GM20000 (cell line): ENCODE results near the gene SPRED2.
"Not testable (repeated sequence)": the region's sequence is repeated elsewhere in the genome, so short reads cannot be mapped to it uniquely, and the experiment has no call there.

ENCODE experiments used
- DNase-seq: peaks from one replicate; pipeline ENCODE4 v3.0.0; 2012; ENCODE audit warnings: low spot score
- TF ChIP-seq, protein P1 (sequence below): IDR thresholded peaks from 2 replicates; pipeline ENCODE4 v1.5.1; 2012; ENCODE audit warnings: mild to moderate bottlenecking, control low read depth; ENCODE audit errors: extremely low read depth, missing control alignments

Gene SPRED2

DNA sequence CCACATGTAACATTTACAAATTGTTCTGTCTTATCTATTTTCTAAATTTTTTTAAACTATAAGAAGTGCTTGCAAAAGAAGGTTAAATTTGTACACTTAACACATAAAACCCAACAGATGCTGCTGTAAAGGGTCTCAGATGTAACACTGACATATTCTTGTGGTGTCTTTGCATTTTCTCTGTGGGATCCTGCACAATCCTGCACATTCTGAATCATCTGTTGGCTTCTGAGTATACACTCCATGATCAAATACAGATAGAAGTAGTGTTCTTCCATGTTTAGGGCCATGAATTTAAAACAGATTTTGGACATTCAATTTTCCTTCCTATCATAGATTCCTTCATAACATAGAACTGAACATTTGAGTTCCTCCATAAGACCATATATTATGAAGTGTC is 89.0 kb downstream of the SPRED2 start:
- DNase-seq: no peak
- TF ChIP-seq, protein P1, sequence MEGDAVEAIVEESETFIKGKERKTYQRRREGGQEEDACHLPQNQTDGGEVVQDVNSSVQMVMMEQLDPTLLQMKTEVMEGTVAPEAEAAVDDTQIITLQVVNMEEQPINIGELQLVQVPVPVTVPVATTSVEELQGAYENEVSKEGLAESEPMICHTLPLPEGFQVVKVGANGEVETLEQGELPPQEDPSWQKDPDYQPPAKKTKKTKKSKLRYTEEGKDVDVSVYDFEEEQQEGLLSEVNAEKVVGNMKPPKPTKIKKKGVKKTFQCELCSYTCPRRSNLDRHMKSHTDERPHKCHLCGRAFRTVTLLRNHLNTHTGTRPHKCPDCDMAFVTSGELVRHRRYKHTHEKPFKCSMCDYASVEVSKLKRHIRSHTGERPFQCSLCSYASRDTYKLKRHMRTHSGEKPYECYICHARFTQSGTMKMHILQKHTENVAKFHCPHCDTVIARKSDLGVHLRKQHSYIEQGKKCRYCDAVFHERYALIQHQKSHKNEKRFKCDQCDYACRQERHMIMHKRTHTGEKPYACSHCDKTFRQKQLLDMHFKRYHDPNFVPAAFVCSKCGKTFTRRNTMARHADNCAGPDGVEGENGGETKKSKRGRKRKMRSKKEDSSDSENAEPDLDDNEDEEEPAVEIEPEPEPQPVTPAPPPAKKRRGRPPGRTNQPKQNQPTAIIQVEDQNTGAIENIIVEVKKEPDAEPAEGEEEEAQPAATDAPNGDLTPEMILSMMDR: no peak

DNA sequence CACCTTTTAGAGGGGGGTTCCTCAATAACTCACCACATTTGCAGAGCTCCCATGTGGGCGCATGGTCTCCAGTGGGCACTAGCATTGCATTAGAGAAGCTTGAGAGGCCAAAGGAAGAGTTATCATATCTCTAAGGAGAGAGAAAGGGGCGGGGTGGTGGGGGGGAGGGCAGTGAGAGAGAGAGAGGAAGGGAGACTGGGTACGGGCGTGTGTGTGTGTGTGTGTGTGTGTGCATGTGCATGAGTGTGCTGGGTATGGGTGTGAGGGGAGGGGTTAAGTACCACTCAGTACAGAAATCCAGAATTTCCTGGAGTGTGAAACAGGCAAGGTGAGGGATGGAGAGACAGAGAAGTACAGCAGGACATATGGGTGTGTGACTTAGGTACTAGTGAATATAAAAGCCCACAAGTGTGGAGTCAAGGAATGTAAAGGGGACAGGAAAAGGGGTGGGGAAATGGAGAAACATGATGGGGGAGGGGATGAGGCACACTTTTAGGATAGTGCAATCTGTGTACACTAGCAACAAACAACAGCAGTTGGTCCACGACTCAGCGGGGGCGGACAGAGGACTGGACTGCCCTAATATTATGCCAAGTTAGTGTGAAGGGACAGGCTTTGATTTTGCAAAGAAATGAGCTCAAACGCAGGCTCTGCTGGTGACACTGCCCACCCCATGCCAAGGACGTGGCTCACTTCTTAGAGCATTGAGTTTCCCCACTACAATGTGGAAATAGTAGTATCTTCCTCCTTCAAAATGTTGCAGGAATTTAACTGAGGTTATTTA is 91.3 kb downstream of the SPRED2 start:
- TF ChIP-seq, protein P1: no peak
- no peak for DNase-seq

DNA sequence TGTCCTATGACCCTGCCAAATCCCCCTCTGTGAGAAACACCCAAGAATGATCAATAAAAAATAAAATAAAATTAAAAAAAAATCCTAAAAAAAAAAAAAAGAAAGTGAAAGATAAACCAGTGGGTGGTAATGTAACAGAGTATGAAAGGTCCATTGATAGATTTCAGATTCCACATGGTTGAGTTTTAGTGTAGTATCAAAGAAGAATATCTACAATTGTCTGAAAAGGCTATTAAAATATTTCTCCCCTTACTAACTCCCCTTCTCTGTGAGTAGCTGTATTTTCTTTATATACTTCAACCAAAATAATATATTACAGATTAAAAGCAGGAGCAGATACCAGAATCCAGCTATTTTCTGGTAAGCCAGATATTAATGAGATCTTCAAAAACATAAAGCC is 92.8 kb downstream of the SPRED2 start:
- DNase-seq: no peak
- TF ChIP-seq, protein P1: no peak

DNA sequence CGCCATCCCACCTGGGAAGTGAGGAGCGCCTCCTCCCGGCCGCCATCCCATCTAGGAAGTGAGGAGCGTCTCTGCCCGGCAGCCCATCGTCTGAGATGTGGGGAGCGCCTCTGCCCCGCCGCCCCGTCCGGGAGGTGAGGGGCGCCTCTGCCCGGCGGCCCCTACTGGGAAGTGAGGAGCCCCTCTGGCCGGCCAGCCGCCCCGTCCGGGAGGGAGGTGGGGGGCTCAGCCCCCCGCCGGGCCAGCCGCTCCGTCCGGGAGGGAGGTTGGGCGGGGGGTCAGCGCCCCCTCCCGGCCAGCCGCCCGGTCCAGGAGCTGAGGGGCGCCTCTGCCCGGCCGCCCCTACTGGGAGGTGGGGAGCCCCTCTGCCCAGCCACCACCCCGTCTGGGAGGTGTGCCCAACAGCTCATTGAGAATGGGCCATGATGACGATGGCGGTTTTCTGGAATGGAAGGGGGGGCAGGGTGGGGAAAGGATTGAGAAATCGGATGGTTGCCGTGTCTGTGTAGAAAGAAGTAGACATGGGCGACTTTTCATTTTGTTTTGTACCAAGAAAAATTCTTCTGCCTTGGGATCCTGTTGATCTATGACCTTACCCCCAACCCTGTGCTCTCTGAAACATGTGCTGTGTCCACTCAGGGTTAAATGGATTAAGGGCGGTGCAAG is 93.4 kb downstream of the SPRED2 start:
- DNase-seq: not testable (repeated sequence)

DNA sequence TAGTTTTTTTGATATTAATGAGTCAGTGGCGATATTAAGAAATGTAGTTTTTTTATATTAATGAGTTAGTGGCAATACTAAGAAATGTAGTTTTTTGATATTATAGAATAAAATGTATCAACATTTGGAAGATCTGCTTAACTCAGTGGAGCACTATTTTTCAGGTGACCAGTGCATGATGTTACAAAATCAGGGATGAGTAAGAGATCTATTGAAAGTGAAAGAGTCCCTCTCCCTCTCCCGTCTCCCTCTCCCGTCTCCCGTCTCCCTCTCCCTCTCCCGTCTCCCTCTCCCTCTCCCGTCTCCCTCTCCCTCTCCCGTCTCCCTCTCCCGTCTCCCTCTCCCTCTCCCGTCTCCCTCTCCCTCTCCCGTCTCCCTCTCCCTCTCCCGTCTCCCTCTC is 94.5 kb downstream of the SPRED2 start:
- DNase-seq: not testable (repeated sequence)

DNA sequence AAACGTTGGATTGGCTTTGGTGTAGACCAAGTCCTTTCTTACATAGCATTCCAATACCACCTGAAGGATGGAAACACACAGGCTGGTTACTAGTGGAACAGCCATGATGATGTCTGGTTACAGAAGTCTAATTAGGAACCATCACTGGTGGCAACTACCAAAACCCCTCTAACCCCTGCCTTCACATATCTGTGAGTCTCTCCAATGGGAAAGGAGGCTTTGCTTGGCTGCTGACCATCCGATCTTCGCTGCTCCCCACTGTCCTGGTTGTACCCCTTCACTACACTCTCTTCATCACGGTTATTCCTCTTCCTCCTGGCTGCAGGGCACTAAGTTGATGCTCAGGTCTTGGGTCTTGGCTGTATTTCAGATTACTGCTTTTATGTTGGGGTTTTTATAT is 97.7 kb downstream of the SPRED2 start:
- no peak for DNase-seq

DNA sequence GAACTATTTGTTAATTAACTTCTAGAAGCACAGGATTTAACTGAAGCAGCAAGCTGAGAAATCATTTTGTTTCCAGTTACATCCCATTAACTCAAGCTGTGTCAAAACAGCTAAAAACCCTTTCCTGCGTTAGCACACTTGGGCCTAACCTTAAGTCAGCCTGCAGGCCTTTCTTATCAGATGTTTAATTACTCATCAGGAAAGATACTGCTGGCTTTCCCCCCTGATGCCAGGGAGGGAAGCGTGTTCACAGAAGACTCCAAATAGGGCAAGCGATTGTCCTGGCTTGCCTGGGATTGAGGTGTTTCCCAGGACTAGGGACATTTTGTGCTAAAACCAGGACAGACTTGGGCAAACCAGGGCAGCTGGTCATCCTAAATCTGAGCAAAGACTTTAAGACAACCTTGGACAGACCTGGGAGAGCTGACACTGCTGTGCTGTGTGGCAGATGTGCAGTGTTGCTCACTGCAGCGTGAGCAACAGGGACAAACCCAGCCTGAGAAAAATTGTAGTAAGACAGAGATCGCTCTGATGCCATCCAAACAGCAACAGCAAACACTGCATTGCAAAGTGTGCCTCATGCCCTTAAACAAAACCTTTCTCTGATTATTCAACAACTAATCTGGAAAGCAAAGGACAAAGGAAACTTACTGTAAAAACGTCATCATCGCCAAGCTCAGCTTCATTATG is 100.9 kb downstream of the SPRED2 start:
- TF ChIP-seq, protein P1: no peak
- no peak for DNase-seq

More for the DNA sequence above, 97.7 kb downstream of the SPRED2 start:
- TF ChIP-seq, protein P1: no peak

DNA sequence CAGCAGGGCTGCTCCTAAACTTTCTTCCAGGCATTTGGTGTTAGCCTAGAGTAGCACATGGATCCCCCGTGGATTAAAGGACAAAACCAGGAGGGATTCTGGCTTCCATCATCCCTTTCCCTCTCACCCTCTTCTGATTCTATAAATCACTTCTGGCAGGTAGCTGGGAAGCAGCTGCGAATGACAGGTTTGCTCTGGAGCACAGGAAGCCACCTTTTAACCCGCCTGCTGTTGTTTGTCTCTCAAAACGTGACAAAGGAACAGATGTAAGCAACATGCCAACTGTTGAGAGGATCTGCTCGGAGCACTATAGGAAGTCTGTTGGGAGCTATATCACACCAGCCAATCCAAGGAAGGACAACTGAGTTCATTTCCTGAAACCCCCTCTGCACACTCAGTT is 102.9 kb downstream of the SPRED2 start:
- DNase-seq: no peak
- TF ChIP-seq, protein P1: no peak
